Fibroblast of pulmonary artery (primary cell): ENCODE measurements around the gene CLSTN2.

Experiments used
- DNase-seq: peaks from one replicate; pipeline ENCODE4 v3.0.0-alpha.2; 2010; ENCODE audit warnings: low read depth
- H3K4me3 ChIP-seq: replicated peaks from 2 replicates; pipeline ENCODE4 v1.5.1; 2011; ENCODE audit warnings: low read depth, mild to moderate bottlenecking, control low read depth, low read length, moderate library complexity
- CTCF ChIP-seq: IDR thresholded peaks from 2 replicates; pipeline ENCODE4 v1.5.1; 2011; ENCODE audit warnings: mild to moderate bottlenecking, control low read depth, low read length, inconsistent platforms; ENCODE audit errors: missing control alignments

The CLSTN2 gene

DNA sequence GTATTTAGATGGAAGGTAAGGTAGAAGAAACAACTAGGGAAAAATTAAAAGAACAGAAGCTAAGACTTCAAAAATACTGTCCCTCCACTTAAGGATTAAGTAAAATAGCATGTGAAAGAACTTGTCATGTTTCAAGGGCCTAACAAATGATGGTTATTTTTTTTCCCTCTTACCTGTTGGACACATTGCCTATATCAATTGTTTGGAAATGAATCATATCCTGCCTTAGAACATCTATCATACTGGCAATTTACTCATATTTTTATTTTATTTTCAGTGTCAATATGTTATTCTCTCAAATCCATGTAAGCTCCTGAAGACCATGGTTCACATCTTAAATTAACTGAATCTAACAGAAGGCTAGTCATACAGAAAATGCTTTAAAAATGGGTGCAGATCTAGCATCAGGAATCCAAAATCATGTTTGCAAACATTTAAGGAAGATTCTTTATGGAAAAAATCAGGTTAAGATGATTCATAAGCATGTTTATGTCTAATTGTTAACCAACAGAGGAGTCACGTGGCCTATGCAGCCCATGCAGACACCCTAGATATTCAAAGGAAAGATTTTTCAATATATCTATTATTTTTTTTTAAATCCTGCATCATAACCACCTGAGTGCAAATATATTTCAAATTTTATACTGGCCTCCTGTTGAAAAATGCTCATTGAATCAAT, 607.1 kb downstream of the CLSTN2 start:
- TF ChIP-seq CTCF: no peak
- no peak overlapping the region for H3K4me3 ChIP-seq
- DNase-seq: no peak

DNA sequence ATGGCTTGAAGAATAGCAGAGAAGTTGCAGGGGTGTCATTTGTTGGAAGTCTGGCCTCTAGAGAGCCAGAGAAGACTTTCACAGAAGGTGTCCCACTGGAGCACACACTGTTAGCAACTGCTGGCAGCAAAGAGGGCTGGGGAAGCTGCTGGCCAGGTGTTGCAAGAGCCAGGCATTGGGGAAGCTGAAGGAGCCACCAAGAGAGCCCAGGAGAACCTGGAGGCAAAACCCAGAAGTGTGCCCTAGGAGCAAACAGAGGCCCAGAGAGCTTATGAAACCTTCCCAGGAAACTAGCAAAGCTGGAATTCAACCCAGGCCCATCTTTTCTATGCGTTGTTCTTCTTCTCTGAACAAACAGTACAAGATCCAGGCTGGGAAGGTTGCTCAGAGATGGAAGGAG, 610.2 kb downstream of the CLSTN2 start:
- no peak for TF ChIP-seq CTCF
- DNase-seq: no peak
- no peak overlapping the region for H3K4me3 ChIP-seq

GRCh38 chr3:140545756-140546155, 610.8 kb downstream of the CLSTN2 start:
- DNase-seq: no peak
- no peak overlapping the region for H3K4me3 ChIP-seq
- no peak for TF ChIP-seq CTCF

- no peak for TF ChIP-seq CTCF
- H3K4me3 ChIP-seq: no peak overlapping the region
- no peak for DNase-seq
These were observed 611.7 kb downstream of the CLSTN2 start for GRCh38 chr3:140546649-140547048.

GRCh38 chr3:140552403-140552802, 617.4 kb downstream of the CLSTN2 start:
- no peak overlapping the region for H3K4me3 ChIP-seq
- TF ChIP-seq CTCF: no peak
- no peak for DNase-seq

DNA sequence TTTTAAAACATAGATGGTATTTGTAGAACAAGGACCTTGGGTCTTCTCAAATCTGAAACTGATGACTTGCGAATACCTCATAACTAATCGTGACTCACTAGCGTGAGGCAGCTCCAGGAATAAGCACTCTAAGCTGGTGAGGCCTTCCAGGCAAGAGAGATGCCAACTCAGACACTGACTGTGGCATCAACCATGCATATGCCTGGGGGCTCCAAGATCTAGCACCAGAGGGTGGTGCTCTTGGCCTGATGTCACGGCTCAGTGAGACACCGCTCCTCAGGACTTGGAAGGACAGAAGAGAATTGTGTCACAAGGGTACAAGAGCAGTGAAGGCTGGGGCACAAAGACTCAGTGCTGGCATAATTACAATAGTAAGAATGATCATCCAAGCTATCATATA, 617.9 kb downstream of the CLSTN2 start:
- DNase-seq: no peak
- TF ChIP-seq CTCF: no peak
- H3K4me3 ChIP-seq: no peak overlapping the region

DNA sequence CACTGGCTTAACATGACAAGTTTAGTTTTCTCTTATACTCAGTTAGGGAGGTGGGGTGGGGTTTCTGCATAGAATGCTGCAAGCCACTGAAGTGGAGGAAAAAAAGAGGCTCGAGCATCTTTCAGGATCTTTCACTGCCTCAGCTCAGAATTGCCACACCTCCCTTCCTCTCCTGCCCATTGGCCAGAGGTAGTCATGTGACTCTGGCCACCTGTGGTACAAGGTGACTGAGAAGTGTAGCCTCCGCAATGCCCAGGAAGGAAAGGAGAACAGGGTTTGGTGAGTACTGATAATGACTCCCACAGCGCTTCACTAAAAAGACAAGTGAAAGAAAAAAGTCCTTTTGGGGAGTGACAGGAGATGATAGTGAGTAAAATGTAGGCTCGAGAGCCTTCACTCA, 618.6 kb downstream of the CLSTN2 start:
- no peak for TF ChIP-seq CTCF
- no peak for DNase-seq
- H3K4me3 ChIP-seq: no peak overlapping the region
